ENCODE measurements around the gene FGD1.

Gene FGD1

GRCh38 chrX:54530357-54530900, 34.4 kb upstream of the FGD1 start:
- Histone ChIP-seq H3K4me2 (ENCODE audit: low read length) (peak overlapping the region; percentile 70), H3K27ac (ENCODE audit: low read depth, low read length) (peak overlapping the region; percentile 68), H3K79me2 (ENCODE audit: control insufficient read depth, low read length) (peaks cover 52% of the 10 kb centered on the region)

GRCh38 chrX:54529552-54530356, 33.7 kb upstream of the FGD1 start, which contains the start of gene GNL3L:
Gene GNL3L (plus strand): TSS chrX:54530219. CDS start chrX:54532567, 2,348 bp downstream.
- Histone ChIP-seq H3K79me2 (ENCODE audit: control insufficient read depth, low read length) (peaks cover 47% of the 10 kb centered on the region), H3K4me3 (ENCODE audit: low read length) (peak within 1 kb of the TSS; percentile 92), H3K9me3 (ENCODE audit: control insufficient read depth, insufficient read depth, low read length) (no peaks in the 10 kb centered on the region), H3K4me2 (ENCODE audit: low read length) (peak within 1 kb of the TSS; percentile 78), H3K27ac (ENCODE audit: low read depth, low read length) (peak within 1 kb of the TSS; percentile 68), H4K20me1 (ENCODE audit: control insufficient read depth, insufficient read depth, low read depth, low read length) (no peaks in the 10 kb centered on the region), H3K36me3 (ENCODE audit: control insufficient read depth, low read length) (peaks cover 41% of the 10 kb centered on the region), H3F3A (ENCODE audit: control insufficient read depth, insufficient read depth) (no peaks in the 10 kb centered on the region), H3K4me1 (ENCODE audit: control insufficient read depth, low read length) (peaks cover 36% of the 10 kb centered on the region), H3K9me2 (replicated peaks; ENCODE audit: control insufficient read depth, low read length) (no peaks in the 10 kb centered on the region), H3K27me3 (ENCODE audit: control insufficient read depth, low read length) (no peaks in the 10 kb centered on the region)
- TF ChIP-seq EZH2phosphoT487 (IDR thresholded peaks at IDR 0.05; ENCODE audit: borderline replicate concordance, low read length) (no peak), CTCF (IDR thresholded peaks at IDR 0.05; ENCODE audit: low read depth, low read length, poor library complexity, severe bottlenecking) (no peak)

More at GRCh38 chrX:54530357-54530900, 34.4 kb upstream of the FGD1 start:
- TF ChIP-seq EZH2phosphoT487 (IDR thresholded peaks at IDR 0.05; ENCODE audit: borderline replicate concordance, low read length), result no peak
- no peak for TF ChIP-seq CTCF (IDR thresholded peaks at IDR 0.05; ENCODE audit: low read depth, low read length, poor library complexity, severe bottlenecking)
- Histone ChIP-seq H3K9me3 (ENCODE audit: control insufficient read depth, insufficient read depth, low read length) (no peaks in the 10 kb centered on the region), H4K20me1 (ENCODE audit: control insufficient read depth, insufficient read depth, low read depth, low read length) (no peaks in the 10 kb centered on the region), H3F3A (ENCODE audit: control insufficient read depth, insufficient read depth) (no peaks in the 10 kb centered on the region), H3K9me2 (replicated peaks; ENCODE audit: control insufficient read depth, low read length) (no peaks in the 10 kb centered on the region), H3K36me3 (ENCODE audit: control insufficient read depth, low read length) (peaks cover 41% of the 10 kb centered on the region), H3K4me3 (ENCODE audit: low read length) (peak overlapping the region; percentile 92), H3K27me3 (ENCODE audit: control insufficient read depth, low read length) (no peaks in the 10 kb centered on the region), H3K4me1 (ENCODE audit: control insufficient read depth, low read length) (peaks cover 37% of the 10 kb centered on the region)

GRCh38 chrX:54529151-54529550, 33.1 kb upstream of the FGD1 start:
- peak overlapping the region; percentile 78 for H3K4me2 ChIP-seq (ENCODE audit: low read length)

More at GRCh38 chrX:54529151-54529550, 33.1 kb upstream of the FGD1 start:
- H3K27ac ChIP-seq (ENCODE audit: low read depth, low read length), result peak overlapping the region; percentile 64
- no peaks in the 10 kb centered on the region for H3F3A ChIP-seq (ENCODE audit: control insufficient read depth, insufficient read depth)
- no peaks in the 10 kb centered on the region for H4K20me1 ChIP-seq (ENCODE audit: control insufficient read depth, insufficient read depth, low read depth, low read length)
- TF ChIP-seq CTCF (IDR thresholded peaks at IDR 0.05; ENCODE audit: low read depth, low read length, poor library complexity, severe bottlenecking), result no peak
- no peak for TF ChIP-seq EZH2phosphoT487 (IDR thresholded peaks at IDR 0.05; ENCODE audit: borderline replicate concordance, low read length)
- H3K27me3 ChIP-seq (ENCODE audit: control insufficient read depth, low read length), result no peaks in the 10 kb centered on the region
- H3K79me2 ChIP-seq (ENCODE audit: control insufficient read depth, low read length), result peaks cover 41% of the 10 kb centered on the region
- no peaks in the 10 kb centered on the region for H3K9me3 ChIP-seq (ENCODE audit: control insufficient read depth, insufficient read depth, low read length)
- peak overlapping the region; percentile 78 for H3K4me3 ChIP-seq (ENCODE audit: low read length)
- H3K4me1 ChIP-seq (ENCODE audit: control insufficient read depth, low read length), result peaks cover 30% of the 10 kb centered on the region
- peaks cover 35% of the 10 kb centered on the region for H3K36me3 ChIP-seq (ENCODE audit: control insufficient read depth, low read length)
- no peaks in the 10 kb centered on the region for H3K9me2 ChIP-seq (replicated peaks; ENCODE audit: control insufficient read depth, low read length)
